Caco-2 (cell line): ENCODE data around the gene MAP3K15. TPM values are rescaled to one million over a fixed set of nuclear protein-coding genes. Genes with fewer than 3 reads are reported as not detected.

ENCODE experiments used
- BruUV-seq: library from RNA; stranded (reverse); fragments of 400-500 nt; replicated peaks from 2 replicates; lab custom pipeline; 2021; lab: Mats Ljungman, UMichigan
- CTCF ChIA-PET: fragments of 300-600 bp; sonication (Branson Sonifier 250); formaldehyde crosslinking; loops from one replicate; lab custom pipeline; 2022; ENCODE audit warnings: antibody characterized with exemption; lab: Charles Lee
- POLR2A ChIA-PET: fragments of 300-600 bp; sonication (Branson Sonifier 250); formaldehyde crosslinking; loops from one replicate; lab custom pipeline; 2022; ENCODE audit warnings: antibody characterized with exemption; lab: Charles Lee
- DNase-seq, 2 experiments: peaks; one replicate each; pipeline versions ENCODE4 v3.0.0 to v3.0.0-alpha.2; 2020 to 2022
- H3K27me3 ChIP-seq: replicated peaks from 2 replicates; pipeline ENCODE4 v1.6.0; 2011; ENCODE audit warnings: low read length; ENCODE audit not compliant: control insufficient read depth, insufficient read depth
- H3K36me3 ChIP-seq: 2 replicates; pipeline ENCODE4 v1.5.1; 2011; ENCODE audit warnings: low read length; ENCODE audit not compliant: control insufficient read depth, insufficient read depth
- H3K4me1 ChIP-seq: fragments of 250-450 bp; sonication (Bioruptor Pico); 2 replicates; pipeline ENCODE4 v1.5.1; 2020; ENCODE audit warnings: mild to moderate bottlenecking
- H3K4me3 ChIP-seq: 2 replicates; pipeline ENCODE4 v1.5.1; 2011; ENCODE audit warnings: low read depth, mild to moderate bottlenecking, control low read depth, low read length
- H3K9me3 ChIP-seq: fragments of 250-450 bp; sonication (Bioruptor Pico); 2 replicates; pipeline ENCODE4 v1.5.1; 2020; ENCODE audit warnings: mild to moderate bottlenecking, moderate library complexity
- H3K27ac Mint-ChIP-seq: one replicate; pipeline ENCODE4 v1.8.0; 2022; ENCODE audit warnings: mixed read lengths; ENCODE audit not compliant: unreplicated experiment
- H3K27me3 Mint-ChIP-seq: one replicate; pipeline ENCODE4 v1.8.0; 2022; ENCODE audit warnings: mixed read lengths; ENCODE audit not compliant: insufficient read depth, unreplicated experiment
- H3K36me3 Mint-ChIP-seq: one replicate; pipeline ENCODE4 v1.8.0; 2022; ENCODE audit warnings: mild to moderate bottlenecking, mixed read lengths; ENCODE audit not compliant: insufficient read depth, unreplicated experiment
- H3K4me1 Mint-ChIP-seq: one replicate; pipeline ENCODE4 v1.8.0; 2022; ENCODE audit warnings: low read depth, mixed read lengths; ENCODE audit not compliant: unreplicated experiment
- H3K4me3 Mint-ChIP-seq: one replicate; pipeline ENCODE4 v1.8.0; 2022; ENCODE audit warnings: mild to moderate bottlenecking, moderate library complexity, mixed read lengths; ENCODE audit not compliant: unreplicated experiment
- H3K9me3 Mint-ChIP-seq: one replicate; pipeline ENCODE4 v1.8.0; 2022; ENCODE audit warnings: mixed read lengths; ENCODE audit not compliant: unreplicated experiment
- CTCF ChIP-seq, 2 experiments: fragments of 200-600 bp in 1 of 2; IDR thresholded peaks; 1 replicate in 1 of 2; 2 replicates in 1 of 2; pipeline versions ENCODE4 v1.5.1 to v1.8.0; 2011 to 2022; ENCODE audit warnings: antibody characterized with exemption in 1 of 2, control low read depth in 1 of 2, inconsistent platforms in 1 of 2, low read depth in 1 of 2, low read length in 1 of 2, mild to moderate bottlenecking in 1 of 2, moderate library complexity in 1 of 2; ENCODE audit not compliant: insufficient read depth in 1 of 2, severe bottlenecking in 1 of 2, unreplicated experiment in 1 of 2
- intact Hi-C: fragments of 100-400 bp; cut with micrococcal nuclease; formaldehyde crosslinking; loops from one replicate; pipeline ENCODE4 v1.10.0; 2022; ENCODE audit not compliant: unreplicated experiment
- total RNA-seq: library from RNA; stranded (reverse); gene quantifications from 2 replicates; pipeline ENCODE4 v1.2.3, GENCODE V29; 2022

MAP3K15 gene
- total RNA-seq, 1 experiment from 2014 or later = 1.3 TPM

- H3K27me3 Mint-ChIP-seq = no peaks in the 10 kb centered on the region
- CTCF ChIA-PET = no interaction called here
- H3K4me1 Mint-ChIP-seq = no peaks in the 10 kb centered on the region
- Histone ChIP-seq H3K4me1 (no peaks in the 10 kb centered on the region), H3K27me3 (no peaks in the 10 kb centered on the region), H3K4me3 (no peak overlapping the region), H3K9me3 (no peaks in the 10 kb centered on the region), H3K36me3 (no peaks in the 10 kb centered on the region)
- H3K9me3 Mint-ChIP-seq = no peaks in the 10 kb centered on the region
- TF ChIP-seq CTCF (IDR thresholded peaks at IDR 0.05; ENCODE audit: insufficient read depth in 1 of 2, low read depth in 1 of 2, low read length in 1 of 2, severe bottlenecking in 1 of 2, unreplicated experiment in 1 of 2) = no peak
- POLR2A ChIA-PET = no interaction called here
- no TSS peak for BruUV-seq
- H3K36me3 Mint-ChIP-seq = no peaks in the 10 kb centered on the region
- H3K4me3 Mint-ChIP-seq = no peak overlapping the region
- H3K27ac Mint-ChIP-seq = no peak overlapping the region
- no peak for DNase-seq
- intact Hi-C loops = loop anchor here (10.0 kb wide), 1 partner anchor 57 kb away; no protein-coding TSS in a partner anchor
Observed at GRCh38 chrX:19388064-19388679, 127.1 kb downstream of the MAP3K15 start.

GRCh38 chrX:19386679-19387078 lies 128.6 kb downstream of the MAP3K15 start:
- Mint-ChIP-seq H3K4me1 (no peaks in the 10 kb centered on the region), H3K36me3 (no peaks in the 10 kb centered on the region), H3K4me3 (no peak overlapping the region), H3K27me3 (no peaks in the 10 kb centered on the region), H3K27ac (no peak overlapping the region), H3K9me3 (no peaks in the 10 kb centered on the region)
- no TSS peak for BruUV-seq
- CTCF ChIA-PET = no interaction called here
- Histone ChIP-seq H3K27me3 (no peaks in the 10 kb centered on the region), H3K9me3 (no peaks in the 10 kb centered on the region), H3K4me3 (no peak overlapping the region), H3K4me1 (no peaks in the 10 kb centered on the region), H3K36me3 (no peaks in the 10 kb centered on the region)
- DNase-seq = no peak
- POLR2A ChIA-PET = no interaction called here
- intact Hi-C loops = loop anchor here (10.0 kb wide), 1 partner anchor 58 kb away; no protein-coding TSS in a partner anchor
- no peak for TF ChIP-seq CTCF (IDR thresholded peaks at IDR 0.05; ENCODE audit: insufficient read depth in 1 of 2, low read depth in 1 of 2, low read length in 1 of 2, severe bottlenecking in 1 of 2, unreplicated experiment in 1 of 2)

- no peaks in the 10 kb centered on the region for H3K36me3 Mint-ChIP-seq
- intact Hi-C loops = loop anchor here (10.0 kb wide), 1 partner anchor 62 kb away; no protein-coding TSS in a partner anchor
Observed at GRCh38 chrX:19382555-19383145, 132.7 kb downstream of the MAP3K15 start.

More at GRCh38 chrX:19382555-19383145, 132.7 kb downstream of the MAP3K15 start:
- no peaks in the 10 kb centered on the region for H3K9me3 ChIP-seq
- no peaks in the 10 kb centered on the region for H3K9me3 Mint-ChIP-seq
- no peaks in the 10 kb centered on the region for H3K4me1 ChIP-seq
- H3K4me3 Mint-ChIP-seq = no peak overlapping the region
- DNase-seq = peak; percentile 54 to 66
- H3K36me3 ChIP-seq = no peaks in the 10 kb centered on the region
- no peak overlapping the region for H3K27ac Mint-ChIP-seq
- H3K27me3 Mint-ChIP-seq = no peaks in the 10 kb centered on the region
- ChIA-PET CTCF (interaction anchor here (1.0 to 1.6 kb wide), 5 partner anchors 61 to 153 kb away, joined by 3 to 15 read pairs (median 4); no protein-coding TSS in a partner anchor), POLR2A (no interaction called here)
- no peaks in the 10 kb centered on the region for H3K27me3 ChIP-seq
- no peaks in the 10 kb centered on the region for H3K4me1 Mint-ChIP-seq
- TF ChIP-seq CTCF (IDR thresholded peaks at IDR 0.05; ENCODE audit: insufficient read depth in 1 of 2, low read depth in 1 of 2, low read length in 1 of 2, severe bottlenecking in 1 of 2, unreplicated experiment in 1 of 2) = peak; percentile 49 to 78
- BruUV-seq = no TSS peak
- H3K4me3 ChIP-seq = no peak overlapping the region
